Keratinocyte (primary cell): ENCODE results near the gene CFAP69. TPM values are rescaled to one million over a fixed set of nuclear protein-coding genes. Genes with fewer than 3 reads are reported as not detected.

Source experiments
- DNase-seq: peaks from one replicate; pipeline ENCODE4 v3.0.0-alpha.2; 2011; ENCODE audit warnings: low read depth, missing footprints, low spot score
- FAIRE-seq: peaks from 2 replicates; lab custom pipeline; 2011; peaks lifted over from hg19 to GRCh38; lab: Jason Lieb, UNC
- H2AFZ ChIP-seq: 2 replicates; pipeline ENCODE4 v1.6.0; 2012; ENCODE audit warnings: low read length, control low read depth, inconsistent platforms; ENCODE audit not compliant: control insufficient read depth
- H3K27ac ChIP-seq: 2 replicates; pipeline ENCODE4 v1.5.1; 2011; ENCODE audit warnings: low read length; ENCODE audit not compliant: control insufficient read depth, insufficient read depth
- H3K27me3 ChIP-seq: 3 replicates; pipeline ENCODE4 v1.6.0; 2011; ENCODE audit warnings: low read length; ENCODE audit not compliant: control insufficient read depth, insufficient read depth; ENCODE audit errors: extremely low read depth
- H3K36me3 ChIP-seq, 2 experiments: 2 replicates in 1 of 2; 3 replicates in 1 of 2; pipeline ENCODE4 v1.5.1; 2011; ENCODE audit warnings: low read length in 2 of 2, mild to moderate bottlenecking in 1 of 2; ENCODE audit not compliant: control insufficient read depth in 2 of 2, insufficient read depth in 2 of 2; ENCODE audit errors: extremely low read depth in 1 of 2
- H3K4me1 ChIP-seq: 3 replicates; pipeline ENCODE4 v1.5.1; 2011; ENCODE audit warnings: low read length; ENCODE audit not compliant: control insufficient read depth, insufficient read depth; ENCODE audit errors: extremely low read depth
- H3K4me2 ChIP-seq: 3 replicates; pipeline ENCODE4 v1.6.0; 2011; ENCODE audit warnings: low read depth, low read length; ENCODE audit not compliant: control insufficient read depth, insufficient read depth; ENCODE audit errors: extremely low read depth
- H3K4me3 ChIP-seq, 3 experiments: fragments of 200-600 bp in 1 of 3; sonication (generic) in 1 of 3; 2 replicates in 2 of 3; 3 replicates in 1 of 3; pipeline ENCODE4 v1.5.1; 2011 to 2016; ENCODE audit warnings: low read length in 3 of 3, mild to moderate bottlenecking in 3 of 3, control low read depth in 2 of 3, inconsistent platforms in 1 of 3, low read depth in 1 of 3, mixed read lengths in 1 of 3, mixed run types in 1 of 3, moderate library complexity in 1 of 3; ENCODE audit not compliant: control insufficient read depth in 2 of 3, insufficient read depth in 2 of 3; ENCODE audit errors: extremely low read depth in 1 of 3
- H3K79me2 ChIP-seq: 2 replicates; pipeline ENCODE4 v1.6.0; 2012; ENCODE audit warnings: low read length; ENCODE audit not compliant: control insufficient read depth, insufficient read depth
- H3K9ac ChIP-seq: 3 replicates; pipeline ENCODE4 v1.6.0; 2011; ENCODE audit warnings: low read length; ENCODE audit not compliant: control insufficient read depth, insufficient read depth; ENCODE audit errors: extremely low read depth
- H3K9me1 ChIP-seq: 3 replicates; pipeline ENCODE4 v1.6.0; 2011; ENCODE audit warnings: low read length; ENCODE audit not compliant: control insufficient read depth, insufficient read depth; ENCODE audit errors: extremely low read depth
- H3K9me3 ChIP-seq: 2 replicates; pipeline ENCODE4 v1.5.1; 2012; ENCODE audit warnings: low read depth, low read length; ENCODE audit not compliant: control insufficient read depth
- H4K20me1 ChIP-seq: 3 replicates; pipeline ENCODE4 v1.6.0; 2011; ENCODE audit warnings: low read length; ENCODE audit not compliant: control insufficient read depth, insufficient read depth; ENCODE audit errors: extremely low read depth
- CTCF ChIP-seq, 3 experiments: IDR thresholded peaks in 1 of 3; conservative IDR thresholded peaks in 1 of 3; optimal IDR thresholded peaks in 1 of 3; 2 replicates in 2 of 3; 3 replicates in 1 of 3; pipeline versions ENCODE3 to v1.5.1; 2011; ENCODE audit warnings: low read length in 3 of 3, mild to moderate bottlenecking in 3 of 3, moderate library complexity in 2 of 3, control low read depth in 1 of 3, inconsistent platforms in 1 of 3; ENCODE audit not compliant: insufficient read depth in 2 of 3; ENCODE audit errors: extremely low read depth in 1 of 3
- EZH2 ChIP-seq: IDR thresholded peaks from one replicate; pipeline ENCODE4 v1.6.1; 2012; ENCODE audit warnings: inconsistent platforms, mild to moderate bottlenecking, low read length, moderate library complexity
- dilution Hi-C: fragments of 300-500 bp; cut with MboI; formaldehyde crosslinking; loops from one replicate; pipeline ENCODE4 v1.7.0; 2020; ENCODE audit warnings: low sequenced_read_pairs; ENCODE audit not compliant: extremely low pct_ligation_motif_present
- polyA plus RNA-seq, 5 experiments: library from polyadenylated mRNA; depleted of rRNA in 3 of 5; stranded (reverse) in 3 of 5; stranded (forward) in 1 of 5; unstranded in 1 of 5; fragments of >200 nt; gene quantifications; 1 replicate in 1 of 5; 2 replicates in 3 of 5; 3 replicates in 1 of 5; pipeline versions ENCODE4 v1.2.1 to v1.2.3, GENCODE V29; 2011 to 2012; ENCODE audit warnings: missing spikeins in 2 of 5, low read depth in 1 of 5, low replicate concordance in 1 of 5

Gene CFAP69
- polyA plus RNA-seq, 1 donor (not counting 4 experiments of a cell fraction or from before 2014, with no cell fraction given) = 1.6 TPM

- FAIRE-seq = no peak
- dilution Hi-C loops = no loop called here
- H3K4me2 ChIP-seq = no peak overlapping the region
Measured at GRCh38 chr7:90216080-90216674, 28.8 kb upstream of the CFAP69 start.

GRCh38 chr7:90216771-90217170, 28.2 kb upstream of the CFAP69 start:
- Histone ChIP-seq H3K4me3 (no peak overlapping the region), H3K27me3 (no peaks in the 10 kb centered on the region)
- no peak for FAIRE-seq

More at GRCh38 chr7:90216080-90216674, 28.8 kb upstream of the CFAP69 start:
- no peak for DNase-seq
- Histone ChIP-seq H3K9me3 (no peaks in the 10 kb centered on the region), H3K4me3 (no peak overlapping the region), H3K79me2 (no peaks in the 10 kb centered on the region), H3K9me1 (no peaks in the 10 kb centered on the region), H3K27me3 (no peaks in the 10 kb centered on the region), H4K20me1 (no peaks in the 10 kb centered on the region), H3K4me1 (peaks cover 8% of the 10 kb centered on the region), H2AFZ (no peak overlapping the region), H3K9ac (no peak overlapping the region), H3K27ac (no peak overlapping the region), H3K36me3 (no peaks in the 10 kb centered on the region)
- TF ChIP-seq CTCF (optimal IDR thresholded peaks at IDR 0.05 in 1 of 3, IDR thresholded peaks at IDR 0.05 in 1 of 3, conservative IDR thresholded peaks at IDR 0.05 in 1 of 3; ENCODE audit: extremely low read depth in 1 of 3, insufficient read depth in 2 of 3, low read length in 3 of 3) (no peak), EZH2 (no peak)

More at GRCh38 chr7:90216771-90217170, 28.2 kb upstream of the CFAP69 start:
- Histone ChIP-seq H3K9me3 (no peaks in the 10 kb centered on the region), H3K36me3 (no peaks in the 10 kb centered on the region), H2AFZ (no peak overlapping the region), H4K20me1 (no peaks in the 10 kb centered on the region), H3K79me2 (no peaks in the 10 kb centered on the region), H3K4me2 (no peak overlapping the region), H3K27ac (no peak overlapping the region), H3K9ac (no peak overlapping the region), H3K4me1 (peaks cover 6% of the 10 kb centered on the region), H3K9me1 (no peaks in the 10 kb centered on the region)
- DNase-seq = no peak
- dilution Hi-C loops = no loop called here
- TF ChIP-seq CTCF (optimal IDR thresholded peaks at IDR 0.05 in 1 of 3, IDR thresholded peaks at IDR 0.05 in 1 of 3, conservative IDR thresholded peaks at IDR 0.05 in 1 of 3; ENCODE audit: extremely low read depth in 1 of 3, insufficient read depth in 2 of 3, low read length in 3 of 3) = no peak
- TF ChIP-seq EZH2 = no peak
